Peyer's patch (tissue), 4 donors: Measurements from ENCODE around the gene SCAF11. TPM values are rescaled to one million over a fixed set of nuclear protein-coding genes. Genes with fewer than 3 reads are reported as not detected.

ENCODE experiments used
- DNase-seq, 3 donors: peaks; one replicate each; pipeline ENCODE4 v3.0.0-alpha.2; 2017 to 2019
- H3K27ac ChIP-seq, 4 donors: fragments of 200-600 bp; sonication (generic); one replicate each; pipeline ENCODE4 v1.5.1; 2016 to 2019
- H3K27me3 ChIP-seq, 2 donors: fragments of 200-600 bp; sonication (generic); one replicate each; pipeline ENCODE4 v1.5.1; 2019
- H3K36me3 ChIP-seq, 3 donors: fragments of 200-600 bp; sonication (generic); one replicate each; pipeline ENCODE4 v1.5.1; 2016 to 2019
- H3K4me1 ChIP-seq, 4 donors: fragments of 200-600 bp; sonication (generic); one replicate each; pipeline ENCODE4 v1.5.1; 2016 to 2019
- H3K4me3 ChIP-seq, 4 donors: fragments of 200-600 bp; sonication (generic); 1 replicate in 3 of 4; 2 replicates in 1 of 4; pipeline ENCODE4 v1.5.1; 2016 to 2019; ENCODE audit warnings: mild to moderate bottlenecking in 1 of 4
- H3K9me3 ChIP-seq, 4 donors: fragments of 200-600 bp; sonication (generic); one replicate each; pipeline ENCODE4 v1.5.1; 2016 to 2019; ENCODE audit warnings: mild to moderate bottlenecking in 1 of 4
- CTCF ChIP-seq, 6 experiments: fragments of 450-650 bp in 4 of 6; fragments of 200-600 bp in 2 of 6; sonication (generic) in 1 of 6; IDR thresholded peaks; one replicate each; pipeline ENCODE4 v1.5.1; 2017 to 2019; ENCODE audit warnings: antibody characterized with exemption in 6 of 6, mild to moderate bottlenecking in 3 of 6, moderate library complexity in 1 of 6
- POLR2A ChIP-seq, 2 donors: fragments of 450-650 bp; IDR thresholded peaks; one replicate each; pipeline ENCODE4 v1.5.1; 2017; ENCODE audit warnings: antibody characterized with exemption in 2 of 2, mild to moderate bottlenecking in 2 of 2, moderate library complexity in 2 of 2
- total RNA-seq, 4 donors: library from RNA; depleted of rRNA; stranded (reverse); fragments of >200 nt; gene quantifications; one replicate each; pipeline ENCODE4 v1.1.0, GENCODE V29; 2016

SCAF11 gene
- total RNA-seq, 4 donors from 2014 or later = 93.3 to 277 (median 210) TPM

GRCh38 chr12:45946435-45946834 is 43.9 kb downstream of the SCAF11 start:
- no peak for DNase-seq
- no peaks in the 10 kb centered on the region for H3K4me1 ChIP-seq
- no peaks in the 10 kb centered on the region for H3K27me3 ChIP-seq
- H3K36me3 ChIP-seq = peaks cover 0 to 54% (median 0%) of the 10 kb centered on the region in 3 donors
- H3K27ac ChIP-seq = no peak overlapping the region
- no peaks in the 10 kb centered on the region for H3K9me3 ChIP-seq
- no peak for TF ChIP-seq CTCF (IDR thresholded peaks at IDR 0.05)
- no peak for TF ChIP-seq POLR2A (IDR thresholded peaks at IDR 0.05)
- H3K4me3 ChIP-seq = no peak overlapping the region

GRCh38 chr12:45944771-45945170 is 45.6 kb downstream of the SCAF11 start:
- Histone ChIP-seq H3K4me3 (no peak overlapping the region), H3K27me3 (no peaks in the 10 kb centered on the region), H3K36me3 (peaks cover 0 to 60% (median 0%) of the 10 kb centered on the region in 3 donors), H3K27ac (no peak overlapping the region), H3K9me3 (no peaks in the 10 kb centered on the region), H3K4me1 (no peaks in the 10 kb centered on the region)
- TF ChIP-seq POLR2A (IDR thresholded peaks at IDR 0.05) = no peak
- TF ChIP-seq CTCF (IDR thresholded peaks at IDR 0.05) = no peak
- no peak for DNase-seq

- H3K9me3 ChIP-seq = no peaks in the 10 kb centered on the region
- DNase-seq = no peak
- no peak overlapping the region for H3K4me3 ChIP-seq
- no peaks in the 10 kb centered on the region for H3K27me3 ChIP-seq
- no peaks in the 10 kb centered on the region for H3K4me1 ChIP-seq
- TF ChIP-seq POLR2A (IDR thresholded peaks at IDR 0.05) (no peak), CTCF (IDR thresholded peaks at IDR 0.05) (no peak)
- H3K36me3 ChIP-seq = peaks cover 0 to 30% (median 0%) of the 10 kb centered on the region in 3 donors
- no peak overlapping the region for H3K27ac ChIP-seq
These were observed 50.6 kb downstream of the SCAF11 start for GRCh38 chr12:45939759-45940158.

GRCh38 chr12:45938566-45938965 is 51.8 kb downstream of the SCAF11 start:
- no peak for DNase-seq
- Histone ChIP-seq H3K9me3 (no peaks in the 10 kb centered on the region), H3K4me1 (no peaks in the 10 kb centered on the region), H3K27me3 (no peaks in the 10 kb centered on the region), H3K36me3 (peaks cover 0 to 27% (median 0%) of the 10 kb centered on the region in 3 donors), H3K27ac (no peak overlapping the region), H3K4me3 (no peak overlapping the region)
- TF ChIP-seq CTCF (IDR thresholded peaks at IDR 0.05) = no peak
- TF ChIP-seq POLR2A (IDR thresholded peaks at IDR 0.05) = no peak

- H3K36me3 ChIP-seq = peaks cover 0 to 32% (median 0%) of the 10 kb centered on the region in 3 donors
- no peaks in the 10 kb centered on the region for H3K9me3 ChIP-seq
- H3K4me1 ChIP-seq = no peaks in the 10 kb centered on the region
- no peaks in the 10 kb centered on the region for H3K27me3 ChIP-seq
- no peak overlapping the region for H3K4me3 ChIP-seq
- DNase-seq = no peak
- no peak overlapping the region for H3K27ac ChIP-seq
- TF ChIP-seq CTCF (IDR thresholded peaks at IDR 0.05) (no peak), POLR2A (IDR thresholded peaks at IDR 0.05) (no peak)
These were observed 55.4 kb downstream of the SCAF11 start for GRCh38 chr12:45934956-45935355.

- H3K4me1 ChIP-seq = no peaks in the 10 kb centered on the region
- H3K27ac ChIP-seq = no peak overlapping the region
- H3K4me3 ChIP-seq = no peak overlapping the region
- no peak for TF ChIP-seq POLR2A (IDR thresholded peaks at IDR 0.05)
- TF ChIP-seq CTCF (IDR thresholded peaks at IDR 0.05) = no peak
- H3K9me3 ChIP-seq = no peaks in the 10 kb centered on the region
- H3K36me3 ChIP-seq = peaks cover 0 to 45% (median 0%) of the 10 kb centered on the region in 3 donors
- no peak for DNase-seq
- H3K27me3 ChIP-seq = no peaks in the 10 kb centered on the region
These were observed 56.9 kb downstream of the SCAF11 start for GRCh38 chr12:45933504-45933903.
